ENCODE data around the gene SRRM2.

The SRRM2 gene

DNA sequence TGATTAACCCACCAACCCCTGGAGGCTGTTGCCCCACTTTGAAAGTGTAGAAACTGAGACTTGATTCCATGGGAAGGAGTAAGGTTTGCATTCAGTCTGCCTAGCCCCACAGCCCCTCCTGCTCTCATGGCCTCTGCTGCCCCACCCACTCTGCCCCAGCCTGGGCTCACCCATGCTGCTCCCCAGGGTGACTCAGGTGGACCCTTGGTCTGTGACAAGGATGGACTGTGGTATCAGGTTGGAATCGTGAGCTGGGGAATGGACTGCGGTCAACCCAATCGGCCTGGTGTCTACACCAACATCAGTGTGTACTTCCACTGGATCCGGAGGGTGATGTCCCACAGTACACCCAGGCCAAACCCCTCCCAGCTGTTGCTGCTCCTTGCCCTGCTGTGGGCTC is 52.3 kb downstream of the SRRM2 start:
- no peaks in the 10 kb centered on the region for H3K36me3 ChIP-seq (ENCODE audit: insufficient read depth, low read length)
- TF ChIP-seq EZH2phosphoT487 (IDR thresholded peaks at IDR 0.05; ENCODE audit: borderline replicate concordance): no peak
- TF ChIP-seq, protein P1, sequence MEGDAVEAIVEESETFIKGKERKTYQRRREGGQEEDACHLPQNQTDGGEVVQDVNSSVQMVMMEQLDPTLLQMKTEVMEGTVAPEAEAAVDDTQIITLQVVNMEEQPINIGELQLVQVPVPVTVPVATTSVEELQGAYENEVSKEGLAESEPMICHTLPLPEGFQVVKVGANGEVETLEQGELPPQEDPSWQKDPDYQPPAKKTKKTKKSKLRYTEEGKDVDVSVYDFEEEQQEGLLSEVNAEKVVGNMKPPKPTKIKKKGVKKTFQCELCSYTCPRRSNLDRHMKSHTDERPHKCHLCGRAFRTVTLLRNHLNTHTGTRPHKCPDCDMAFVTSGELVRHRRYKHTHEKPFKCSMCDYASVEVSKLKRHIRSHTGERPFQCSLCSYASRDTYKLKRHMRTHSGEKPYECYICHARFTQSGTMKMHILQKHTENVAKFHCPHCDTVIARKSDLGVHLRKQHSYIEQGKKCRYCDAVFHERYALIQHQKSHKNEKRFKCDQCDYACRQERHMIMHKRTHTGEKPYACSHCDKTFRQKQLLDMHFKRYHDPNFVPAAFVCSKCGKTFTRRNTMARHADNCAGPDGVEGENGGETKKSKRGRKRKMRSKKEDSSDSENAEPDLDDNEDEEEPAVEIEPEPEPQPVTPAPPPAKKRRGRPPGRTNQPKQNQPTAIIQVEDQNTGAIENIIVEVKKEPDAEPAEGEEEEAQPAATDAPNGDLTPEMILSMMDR (conservative IDR thresholded peaks at IDR 0.05; ENCODE audit: low read length): no peak
- no peaks in the 10 kb centered on the region for H3K9me2 ChIP-seq (replicated peaks; ENCODE audit: low read depth, low read length)
- H3K9me3 ChIP-seq (ENCODE audit: insufficient read depth, low read depth, low read length): no peaks in the 10 kb centered on the region; the same call in 1 of the 2 replicates
- H3K79me2 ChIP-seq (ENCODE audit: insufficient read depth, low read length): no peaks in the 10 kb centered on the region
- H3K4me1 ChIP-seq (ENCODE audit: insufficient read depth, low read length, poor library complexity, severe bottlenecking): no peaks in the 10 kb centered on the region
- no peaks in the 10 kb centered on the region for H4K20me1 ChIP-seq (ENCODE audit: insufficient read depth, low read length, poor library complexity, severe bottlenecking)
- no peak overlapping the region for H3K9ac ChIP-seq (ENCODE audit: low read depth, low read length, poor library complexity, severe bottlenecking)
- H3K4me3 ChIP-seq (ENCODE audit: low read length, poor library complexity, severe bottlenecking): no peak overlapping the region
- H3K4me2 ChIP-seq (ENCODE audit: low read depth, low read length, poor library complexity, severe bottlenecking): no peak overlapping the region
- no peaks in the 10 kb centered on the region for H3F3A ChIP-seq (ENCODE audit: low read depth)
- no peaks in the 10 kb centered on the region for H3K27me3 ChIP-seq (ENCODE audit: insufficient read depth, low read length, poor library complexity, severe bottlenecking)
- H2AFZ ChIP-seq (ENCODE audit: low read length): no peak overlapping the region

DNA sequence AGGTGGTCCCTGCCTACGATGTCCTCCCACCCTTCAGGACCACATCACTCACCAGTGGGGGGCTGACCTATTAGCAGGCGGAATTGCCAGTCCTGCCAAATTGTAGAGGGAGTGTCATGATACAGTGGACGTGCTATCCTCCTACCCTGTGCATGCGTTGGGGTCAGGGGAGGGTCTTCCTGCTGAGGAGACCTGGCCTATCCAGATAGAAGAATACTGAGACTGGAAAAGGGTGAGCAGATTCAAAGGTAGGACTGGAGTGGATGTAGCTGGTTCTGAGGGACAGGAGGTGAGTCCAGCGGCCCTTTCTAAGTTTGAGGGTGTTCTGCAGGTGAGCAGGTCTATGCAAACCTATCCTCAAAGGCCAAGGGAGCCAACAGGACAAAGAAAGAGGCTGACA is 53.8 kb downstream of the SRRM2 start:
- H3K27me3 ChIP-seq (ENCODE audit: insufficient read depth, low read length, poor library complexity, severe bottlenecking): no peaks in the 10 kb centered on the region
- H3K79me2 ChIP-seq (ENCODE audit: insufficient read depth, low read length): no peaks in the 10 kb centered on the region
- H3K4me2 ChIP-seq (ENCODE audit: low read depth, low read length, poor library complexity, severe bottlenecking): no peak overlapping the region
- H3K4me3 ChIP-seq (ENCODE audit: low read length, poor library complexity, severe bottlenecking): no peak overlapping the region
- no peaks in the 10 kb centered on the region for H3K9me2 ChIP-seq (replicated peaks; ENCODE audit: low read depth, low read length)
- H3K9me3 ChIP-seq (ENCODE audit: insufficient read depth, low read depth, low read length): no peaks in the 10 kb centered on the region; the same call in 1 of the 2 replicates
- H3K36me3 ChIP-seq (ENCODE audit: insufficient read depth, low read length): no peaks in the 10 kb centered on the region
- no peaks in the 10 kb centered on the region for H3K4me1 ChIP-seq (ENCODE audit: insufficient read depth, low read length, poor library complexity, severe bottlenecking)
- no peaks in the 10 kb centered on the region for H3F3A ChIP-seq (ENCODE audit: low read depth)
- no peaks in the 10 kb centered on the region for H4K20me1 ChIP-seq (ENCODE audit: insufficient read depth, low read length, poor library complexity, severe bottlenecking)
- TF ChIP-seq, protein P1 (conservative IDR thresholded peaks at IDR 0.05; ENCODE audit: low read length): no peak
- TF ChIP-seq EZH2phosphoT487 (IDR thresholded peaks at IDR 0.05; ENCODE audit: borderline replicate concordance): no peak
- no peak overlapping the region for H3K9ac ChIP-seq (ENCODE audit: low read depth, low read length, poor library complexity, severe bottlenecking)
- no peak overlapping the region for H2AFZ ChIP-seq (ENCODE audit: low read length)

DNA sequence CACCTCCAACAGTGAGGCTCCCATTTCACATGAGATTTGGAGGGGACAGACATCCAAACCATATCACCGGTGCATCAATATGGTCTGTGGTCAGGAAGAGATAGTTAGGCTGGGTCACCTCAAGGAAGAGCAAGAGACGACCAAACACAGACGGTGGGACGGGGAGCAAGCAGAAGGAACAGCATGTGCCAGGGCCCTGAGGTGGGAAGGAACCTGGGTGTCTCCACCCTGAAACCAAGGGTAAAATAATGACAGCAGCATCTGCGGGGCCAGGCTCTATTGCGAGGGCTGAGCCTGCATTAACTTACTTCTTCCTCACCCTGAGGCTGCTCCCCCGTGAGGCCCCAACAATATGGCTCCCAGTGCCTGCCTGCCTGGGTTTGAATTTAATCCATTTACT is 55.7 kb downstream of the SRRM2 start:
- Histone ChIP-seq H3K27me3 (ENCODE audit: insufficient read depth, low read length, poor library complexity, severe bottlenecking) (no peaks in the 10 kb centered on the region), H3K4me3 (ENCODE audit: low read length, poor library complexity, severe bottlenecking) (no peak overlapping the region), H2AFZ (ENCODE audit: low read length) (no peak overlapping the region), H3K9me3 (ENCODE audit: insufficient read depth, low read depth, low read length) (no peaks in the 10 kb centered on the region; the same call in 1 of the 2 replicates), H3K4me1 (ENCODE audit: insufficient read depth, low read length, poor library complexity, severe bottlenecking) (no peaks in the 10 kb centered on the region), H3F3A (ENCODE audit: low read depth) (no peaks in the 10 kb centered on the region), H3K36me3 (ENCODE audit: insufficient read depth, low read length) (no peaks in the 10 kb centered on the region), H4K20me1 (ENCODE audit: insufficient read depth, low read length, poor library complexity, severe bottlenecking) (no peaks in the 10 kb centered on the region), H3K4me2 (ENCODE audit: low read depth, low read length, poor library complexity, severe bottlenecking) (no peak overlapping the region), H3K9ac (ENCODE audit: low read depth, low read length, poor library complexity, severe bottlenecking) (no peak overlapping the region), H3K79me2 (ENCODE audit: insufficient read depth, low read length) (no peaks in the 10 kb centered on the region), H3K9me2 (replicated peaks; ENCODE audit: low read depth, low read length) (no peaks in the 10 kb centered on the region)
- TF ChIP-seq, protein P1 (conservative IDR thresholded peaks at IDR 0.05; ENCODE audit: low read length): no peak
- no peak for TF ChIP-seq EZH2phosphoT487 (IDR thresholded peaks at IDR 0.05; ENCODE audit: borderline replicate concordance)
